Measurements from ENCODE around the gene FCSK. TPM values are rescaled to one million over a fixed set of nuclear protein-coding genes. Genes with fewer than 3 reads are reported as not detected.

Gene FCSK
- total and polyA plus RNA-seq, 9 donors = 5.1 to 29.4 (median 20.0) TPM

DNA sequence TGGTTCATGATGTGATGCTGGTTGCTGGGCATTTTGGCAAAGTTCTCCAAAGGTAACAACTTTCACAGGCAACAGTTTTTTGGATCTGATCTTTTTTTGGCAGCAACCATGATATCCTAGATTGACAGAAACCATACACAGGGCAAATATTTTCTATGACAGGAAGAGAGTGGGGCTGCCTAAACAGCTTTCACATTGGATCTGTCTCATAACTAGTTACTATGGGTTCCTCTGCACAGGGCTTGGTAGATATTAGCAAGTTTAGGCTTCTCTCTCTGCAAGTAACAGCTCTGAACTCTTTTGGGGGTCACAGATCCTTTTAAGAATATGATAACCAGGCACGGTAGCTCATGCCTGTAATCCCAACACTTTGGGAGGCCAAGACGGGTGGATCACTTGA is 40.4 kb downstream of the FCSK start:
- H3K27me3 ChIP-seq = no peaks in the 10 kb centered on the region
- 83 to 91% (median 84%) methylated on average over 2 of the region's 2 CpGs for WGBS, 3 donors
- no peak overlapping the region for H3K27ac ChIP-seq
- H3K36me3 ChIP-seq = no peaks in the 10 kb centered on the region
- DNase-seq = no peak
- TF ChIP-seq CTCF (IDR thresholded peaks at IDR 0.05) (no peak), POLR2A (IDR thresholded peaks at IDR 0.05) (no peak), EP300 (IDR thresholded peaks at IDR 0.05) (no peak)
- intact Hi-C loops (cut with DNase I) = no loop called here
- H3K4me1 ChIP-seq (ENCODE audit: insufficient read depth) = no peaks in the 10 kb centered on the region
- no peaks in the 10 kb centered on the region for H3K9me3 ChIP-seq
- no peak overlapping the region for H3K4me3 ChIP-seq

DNA sequence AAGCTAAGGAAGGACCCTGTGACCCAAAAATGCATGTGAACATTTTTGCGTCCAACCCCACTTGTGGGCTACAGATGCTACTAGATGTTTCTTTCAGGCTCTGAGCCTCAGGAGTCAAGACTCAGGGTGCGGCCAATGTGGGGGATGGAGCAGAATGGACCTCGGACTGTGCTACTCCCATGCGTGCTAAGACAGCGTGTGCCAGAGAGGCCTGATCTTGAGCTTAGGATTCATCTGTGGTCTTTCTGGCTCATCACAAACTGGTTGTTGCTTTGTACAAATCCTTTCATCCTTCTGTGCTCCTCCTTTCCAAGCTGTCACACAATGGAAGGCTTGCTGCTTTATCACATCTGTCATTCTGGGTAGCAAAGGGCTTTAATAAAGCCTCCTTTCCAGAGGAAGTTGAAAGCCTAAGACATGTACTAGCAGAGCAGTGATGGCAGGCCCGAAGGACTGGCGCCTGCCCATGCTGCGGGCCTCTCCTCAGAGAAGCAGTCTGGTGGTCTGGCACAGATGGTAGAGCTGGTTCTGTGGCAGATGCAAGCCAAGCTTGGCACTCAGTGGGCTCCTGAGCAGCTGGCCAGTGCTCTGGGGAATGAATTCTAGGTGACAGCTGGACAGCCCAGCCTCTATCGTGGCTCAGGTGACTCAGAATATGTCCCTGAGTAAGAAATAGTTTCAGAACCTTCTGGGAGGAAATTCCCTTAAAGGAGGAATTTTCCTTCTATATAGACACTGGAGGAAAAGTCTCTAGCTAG is 41.2 kb downstream of the FCSK start:
- Histone ChIP-seq H3K4me1 (ENCODE audit: insufficient read depth) (no peaks in the 10 kb centered on the region), H3K36me3 (no peaks in the 10 kb centered on the region), H3K27ac (no peak overlapping the region), H3K4me3 (no peak overlapping the region), H3K27me3 (no peaks in the 10 kb centered on the region), H3K9me3 (no peaks in the 10 kb centered on the region)
- 92 to 95% (median 94%) methylated on average over 9 of the region's 9 CpGs for WGBS, 3 donors
- intact Hi-C loops (cut with DNase I) = no loop called here
- no peak for DNase-seq
- no peak for TF ChIP-seq CTCF (IDR thresholded peaks at IDR 0.05)
- TF ChIP-seq POLR2A (IDR thresholded peaks at IDR 0.05) = no peak
- no peak for TF ChIP-seq EP300 (IDR thresholded peaks at IDR 0.05)

- Histone ChIP-seq H3K9me3 (no peaks in the 10 kb centered on the region), H3K36me3 (no peaks in the 10 kb centered on the region), H3K27me3 (no peaks in the 10 kb centered on the region), H3K27ac (no peak overlapping the region), H3K4me1 (ENCODE audit: insufficient read depth) (no peaks in the 10 kb centered on the region), H3K4me3 (no peak overlapping the region)
- DNase-seq = no peak
- no peak for TF ChIP-seq CTCF (IDR thresholded peaks at IDR 0.05)
- no peak for TF ChIP-seq EP300 (IDR thresholded peaks at IDR 0.05)
- no peak for TF ChIP-seq POLR2A (IDR thresholded peaks at IDR 0.05)
- intact Hi-C loops (cut with DNase I) = no loop called here
- WGBS, 3 donors = 90 to 97% (median 97%) methylated on average over 6 of the region's 6 CpGs
Measured at GRCh38 chr16:70496513-70496912, 42.1 kb downstream of the FCSK start.

GRCh38 chr16:70508752-70509151 is 54.4 kb downstream of the FCSK start:
- Histone ChIP-seq H3K4me1 (ENCODE audit: insufficient read depth) (no peaks in the 10 kb centered on the region), H3K27me3 (no peaks in the 10 kb centered on the region)

More at GRCh38 chr16:70508752-70509151, 54.4 kb downstream of the FCSK start:
- intact Hi-C loops (cut with DNase I) = no loop called here
- H3K4me3 ChIP-seq = no peak overlapping the region
- H3K36me3 ChIP-seq = no peaks in the 10 kb centered on the region
- TF ChIP-seq POLR2A (IDR thresholded peaks at IDR 0.05) (no peak), EP300 (IDR thresholded peaks at IDR 0.05) (no peak), CTCF (IDR thresholded peaks at IDR 0.05) (no peak)
- H3K9me3 ChIP-seq = no peaks in the 10 kb centered on the region
- no peak for DNase-seq
- H3K27ac ChIP-seq = no peak overlapping the region
- 60 to 66% (median 61%) methylated on average over 5 of the region's 5 CpGs for WGBS, 3 donors
